H4 (cell line): Measurements from ENCODE around the gene NR2F6. TPM values are rescaled to one million over a fixed set of nuclear protein-coding genes. Genes with fewer than 3 reads are reported as not detected.
"Not testable (repeated sequence)": the region's sequence is repeated elsewhere in the genome, so short reads cannot be mapped to it uniquely, and the experiment has no call there.

Experiments used
- DNase-seq: peaks from one replicate; pipeline ENCODE4 v3.0.0-alpha.2; 2015; ENCODE audit warnings: low spot score
- total RNA-seq: library from RNA; depleted of rRNA; stranded (reverse); fragments of >200 nt; shearing (Covaris generic); gene quantifications from 2 replicates; pipeline ENCODE4 v1.2.3, GENCODE V29; 2014; rRNA removed

The NR2F6 gene
- total RNA-seq: 24.8 and 38.6 TPM in 2 replicates

GRCh38 chr19:17245535-17245984 is at the start of gene NR2F6:
Gene NR2F6 (minus strand): TSS chr19:17245919. CDS start chr19:17245220, 699 bp downstream.
- no peak for DNase-seq

- no peak for DNase-seq
Measured at GRCh38 chr19:17294051-17294891, 48.6 kb upstream of the NR2F6 start.

GRCh38 chr19:17293605-17294004 is 47.9 kb upstream of the NR2F6 start:
- no peak for DNase-seq

- DNase-seq: peak; percentile 85
Measured at GRCh38 chr19:17292301-17293074, 46.8 kb upstream of the NR2F6 start.

- no peak for DNase-seq
Measured at GRCh38 chr19:17289489-17289888, 43.8 kb upstream of the NR2F6 start.

- DNase-seq: no peak
Measured at GRCh38 chr19:17286752-17287151, 41.0 kb upstream of the NR2F6 start.

- DNase-seq: no peak
Measured at GRCh38 chr19:17286263-17286662, 40.5 kb upstream of the NR2F6 start.

GRCh38 chr19:17285415-17286135 is 39.9 kb upstream of the NR2F6 start:
- DNase-seq: no peak

- no peak for DNase-seq
Measured at GRCh38 chr19:17283504-17283996, 37.8 kb upstream of the NR2F6 start.

GRCh38 chr19:17282488-17283125 is 36.9 kb upstream of the NR2F6 start:
- peak; percentile 80 for DNase-seq

- DNase-seq: no peak
Measured at GRCh38 chr19:17281391-17282304, 35.9 kb upstream of the NR2F6 start, which contains the start of gene ANKLE1. Gene ANKLE1 (plus strand): TSS chr19:17281901. CDS start chr19:17281921, 20 bp downstream.

GRCh38 chr19:17279436-17279835 is 33.7 kb upstream of the NR2F6 start:
- DNase-seq: no peak

- no peak for DNase-seq
Measured at GRCh38 chr19:17275441-17276175, 29.9 kb upstream of the NR2F6 start.

GRCh38 chr19:17274892-17275291 is 29.2 kb upstream of the NR2F6 start:
- DNase-seq: not testable (repeated sequence)

GRCh38 chr19:17268754-17269153 is 23.0 kb upstream of the NR2F6 start:
- no peak for DNase-seq

- peak; percentile 99 for DNase-seq
Measured at GRCh38 chr19:17266975-17267788, 21.5 kb upstream of the NR2F6 start, which contains the start of gene BABAM1. Gene BABAM1 (plus strand): TSS chr19:17267443. CDS start chr19:17268807, 1,364 bp downstream.

- DNase-seq: no peak
Measured at GRCh38 chr19:17266589-17266974, 20.9 kb upstream of the NR2F6 start.

GRCh38 chr19:17266026-17266425 is 20.3 kb upstream of the NR2F6 start:
- DNase-seq: no peak

- no peak for DNase-seq
Measured at GRCh38 chr19:17264641-17264979, 18.9 kb upstream of the NR2F6 start, which contains the start of gene USHBP1. Gene USHBP1 (minus strand): TSS chr19:17264745. CDS start chr19:17264299, 446 bp downstream.
